Peyer's patch (tissue), 4 donors: ENCODE results near the gene SIDT2.
"Not testable (repeated sequence)": the region's sequence is repeated elsewhere in the genome, so short reads cannot be mapped to it uniquely, and the experiment has no call there.

ENCODE experiments used
- CTCF ChIP-seq, 6 experiments: fragments of 450-650 bp in 4 of 6; fragments of 200-600 bp in 2 of 6; sonication (generic) in 1 of 6; IDR thresholded peaks; one replicate each; pipeline ENCODE4 v1.5.1; 2017 to 2019; ENCODE audit warnings: antibody characterized with exemption in 6 of 6, mild to moderate bottlenecking in 3 of 6, moderate library complexity in 1 of 6
- POLR2A ChIP-seq, 2 donors: fragments of 450-650 bp; IDR thresholded peaks; one replicate each; pipeline ENCODE4 v1.5.1; 2017; ENCODE audit warnings: antibody characterized with exemption in 2 of 2, mild to moderate bottlenecking in 2 of 2, moderate library complexity in 2 of 2

GRCh38 chr11:117183178-117183577 lies 4.6 kb downstream of the SIDT2 start:
- not testable (repeated sequence) for TF ChIP-seq POLR2A, CTCF (IDR thresholded peaks at IDR 0.05)
